ENCODE results near the gene MACROD2.
A peak's percentile ranks its signal among the peaks of the same experiment; 100 is the strongest.

Gene MACROD2

GRCh38 chr20:14878676-14879019, 883.3 kb downstream of the MACROD2 start:
- no peak for TF ChIP-seq CTCF (conservative IDR thresholded peaks at IDR 0.05; ENCODE audit: control insufficient read depth, insufficient read depth, low read depth, low read length)
- no peak overlapping the region for H3K4me3 ChIP-seq (ENCODE audit: control insufficient read depth, low read depth, low read length)
- no peak for DNase-seq (ENCODE audit: low read depth)

- TF ChIP-seq CTCF (conservative IDR thresholded peaks at IDR 0.05; ENCODE audit: control insufficient read depth, insufficient read depth, low read depth, low read length), result no peak
- DNase-seq (ENCODE audit: low read depth), result peak; percentile 84
- H3K4me3 ChIP-seq (ENCODE audit: control insufficient read depth, low read depth, low read length), result no peak overlapping the region
Measured at GRCh38 chr20:14879020-14879697, 883.8 kb downstream of the MACROD2 start.

GRCh38 chr20:14879839-14880238, 884.5 kb downstream of the MACROD2 start:
- TF ChIP-seq CTCF (conservative IDR thresholded peaks at IDR 0.05; ENCODE audit: control insufficient read depth, insufficient read depth, low read depth, low read length), result no peak
- no peak for DNase-seq (ENCODE audit: low read depth)
- no peak overlapping the region for H3K4me3 ChIP-seq (ENCODE audit: control insufficient read depth, low read depth, low read length)

GRCh38 chr20:14881518-14881917, 886.2 kb downstream of the MACROD2 start:
- no peak overlapping the region for H3K4me3 ChIP-seq (ENCODE audit: control insufficient read depth, low read depth, low read length)
- TF ChIP-seq CTCF (conservative IDR thresholded peaks at IDR 0.05; ENCODE audit: control insufficient read depth, insufficient read depth, low read depth, low read length), result no peak
- no peak for DNase-seq (ENCODE audit: low read depth)

- DNase-seq (ENCODE audit: low read depth), result no peak
- no peak for TF ChIP-seq CTCF (conservative IDR thresholded peaks at IDR 0.05; ENCODE audit: control insufficient read depth, insufficient read depth, low read depth, low read length)
- H3K4me3 ChIP-seq (ENCODE audit: control insufficient read depth, low read depth, low read length), result no peak overlapping the region
Measured at GRCh38 chr20:14882157-14882556, 886.8 kb downstream of the MACROD2 start.

- no peak for TF ChIP-seq CTCF (conservative IDR thresholded peaks at IDR 0.05; ENCODE audit: control insufficient read depth, insufficient read depth, low read depth, low read length)
- no peak for DNase-seq (ENCODE audit: low read depth)
Measured at GRCh38 chr20:14882846-14883245, 887.5 kb downstream of the MACROD2 start.

GRCh38 chr20:14883324-14883723, 888.0 kb downstream of the MACROD2 start:
- DNase-seq (ENCODE audit: low read depth), result no peak
- no peak overlapping the region for H3K4me3 ChIP-seq (ENCODE audit: control insufficient read depth, low read depth, low read length)
- TF ChIP-seq CTCF (conservative IDR thresholded peaks at IDR 0.05; ENCODE audit: control insufficient read depth, insufficient read depth, low read depth, low read length), result no peak

More at GRCh38 chr20:14882846-14883245, 887.5 kb downstream of the MACROD2 start:
- H3K4me3 ChIP-seq (ENCODE audit: control insufficient read depth, low read depth, low read length), result no peak overlapping the region
